Osteocyte (in vitro differentiated cells): ENCODE measurements around the gene SMOC2. TPM values are rescaled to one million over a fixed set of nuclear protein-coding genes. Genes with fewer than 3 reads are reported as not detected.

Source experiments
- DNase-seq: peaks from one replicate; pipeline ENCODE4 v3.0.0; 2021; ENCODE audit warnings: mixed read lengths; ENCODE audit not compliant: unreplicated experiment; ENCODE audit errors: extremely low spot score
- H3K27ac Mint-ChIP-seq: one replicate; pipeline ENCODE4 v1.8.0; 2021; ENCODE audit warnings: mild to moderate bottlenecking, mixed read lengths; ENCODE audit not compliant: unreplicated experiment
- H3K27me3 Mint-ChIP-seq: one replicate; pipeline ENCODE4 v1.8.0; 2021; ENCODE audit warnings: mixed read lengths; ENCODE audit not compliant: unreplicated experiment
- H3K36me3 Mint-ChIP-seq: one replicate; pipeline ENCODE4 v1.8.0; 2021; ENCODE audit warnings: mixed read lengths; ENCODE audit not compliant: unreplicated experiment
- H3K4me1 Mint-ChIP-seq: one replicate; pipeline ENCODE4 v1.8.0; 2021; ENCODE audit warnings: mixed read lengths; ENCODE audit not compliant: unreplicated experiment
- H3K4me3 Mint-ChIP-seq: one replicate; pipeline ENCODE4 v1.8.0; 2021; ENCODE audit warnings: mild to moderate bottlenecking, moderate library complexity, mixed read lengths; ENCODE audit not compliant: unreplicated experiment
- H3K9me3 Mint-ChIP-seq: one replicate; pipeline ENCODE4 v1.8.0; 2021; ENCODE audit warnings: mixed read lengths; ENCODE audit not compliant: unreplicated experiment
- total RNA-seq: library from RNA; stranded (reverse); gene quantifications from 2 replicates; pipeline ENCODE4 v1.2.1, GENCODE V29; 2021
- TF ChIP-seq, protein P1 (sequence below): fragments of 200-600 bp; sonication (generic); IDR thresholded peaks from 2 replicates; pipeline ENCODE4 v1.5.0; 2021; ENCODE audit warnings: antibody characterized with exemption, mild to moderate bottlenecking, moderate library complexity

SMOC2 gene
- total RNA-seq, 1 donor from 2014 or later, result 11.6 TPM

DNA sequence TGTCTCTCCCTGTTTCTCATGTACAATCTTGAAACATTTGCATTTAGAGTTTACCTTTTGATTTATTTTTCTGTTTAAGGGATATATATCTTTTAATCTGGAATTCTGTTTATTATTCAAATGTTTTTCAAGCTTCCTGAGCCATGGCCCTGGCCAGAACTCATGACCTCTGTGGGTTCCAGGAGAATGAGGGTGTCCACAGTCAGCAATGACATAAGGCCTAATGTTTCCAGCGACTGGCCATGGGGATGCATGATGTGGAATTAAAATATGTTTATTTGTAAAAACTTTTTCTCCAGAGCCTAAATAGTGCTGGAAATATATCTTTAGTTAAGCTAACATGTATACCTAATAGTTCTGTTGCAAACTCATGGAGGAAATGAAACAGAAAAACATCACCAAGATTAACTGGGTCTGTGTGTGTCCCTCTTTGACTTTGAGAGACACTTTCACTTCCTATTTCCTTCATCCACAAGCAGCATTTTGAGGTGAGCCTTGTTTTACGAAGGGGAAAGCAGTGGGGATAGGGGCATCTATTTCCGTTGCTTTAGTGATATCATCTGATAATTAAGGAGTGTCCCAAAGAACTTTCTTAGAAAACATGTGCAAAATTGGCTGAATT is 87.6 kb downstream of the SMOC2 start:
- Mint-ChIP-seq H3K4me1 (peaks cover 18% of the 10 kb centered on the region), H3K36me3 (no peaks in the 10 kb centered on the region), H3K27me3 (peaks cover 10% of the 10 kb centered on the region), H3K9me3 (no peaks in the 10 kb centered on the region), H3K4me3 (no peak overlapping the region), H3K27ac (no peak overlapping the region)
- TF ChIP-seq, protein P1, sequence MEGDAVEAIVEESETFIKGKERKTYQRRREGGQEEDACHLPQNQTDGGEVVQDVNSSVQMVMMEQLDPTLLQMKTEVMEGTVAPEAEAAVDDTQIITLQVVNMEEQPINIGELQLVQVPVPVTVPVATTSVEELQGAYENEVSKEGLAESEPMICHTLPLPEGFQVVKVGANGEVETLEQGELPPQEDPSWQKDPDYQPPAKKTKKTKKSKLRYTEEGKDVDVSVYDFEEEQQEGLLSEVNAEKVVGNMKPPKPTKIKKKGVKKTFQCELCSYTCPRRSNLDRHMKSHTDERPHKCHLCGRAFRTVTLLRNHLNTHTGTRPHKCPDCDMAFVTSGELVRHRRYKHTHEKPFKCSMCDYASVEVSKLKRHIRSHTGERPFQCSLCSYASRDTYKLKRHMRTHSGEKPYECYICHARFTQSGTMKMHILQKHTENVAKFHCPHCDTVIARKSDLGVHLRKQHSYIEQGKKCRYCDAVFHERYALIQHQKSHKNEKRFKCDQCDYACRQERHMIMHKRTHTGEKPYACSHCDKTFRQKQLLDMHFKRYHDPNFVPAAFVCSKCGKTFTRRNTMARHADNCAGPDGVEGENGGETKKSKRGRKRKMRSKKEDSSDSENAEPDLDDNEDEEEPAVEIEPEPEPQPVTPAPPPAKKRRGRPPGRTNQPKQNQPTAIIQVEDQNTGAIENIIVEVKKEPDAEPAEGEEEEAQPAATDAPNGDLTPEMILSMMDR, result no peak
- no peak for DNase-seq

DNA sequence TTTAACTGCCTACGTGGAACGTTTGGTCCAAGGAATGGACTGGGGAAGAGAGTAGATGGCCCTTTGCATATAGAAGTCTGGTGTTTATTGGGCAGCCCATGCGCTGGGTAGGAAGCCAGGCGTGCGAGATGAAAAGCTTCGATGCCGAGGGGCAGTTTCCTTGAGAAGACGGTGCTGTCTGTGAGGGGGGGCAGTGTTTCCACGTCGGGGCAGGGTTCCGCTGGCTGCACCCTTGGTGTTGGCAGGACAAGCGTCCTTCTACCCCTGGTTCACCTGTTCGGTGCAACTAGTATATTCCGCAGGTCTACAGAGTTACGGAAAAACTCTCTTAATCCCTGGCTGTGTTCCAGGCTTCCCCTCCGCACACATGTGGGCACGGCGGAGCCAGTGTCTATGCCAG is 88.2 kb downstream of the SMOC2 start:
- Mint-ChIP-seq H3K4me1 (peaks cover 18% of the 10 kb centered on the region), H3K27me3 (peaks cover 6% of the 10 kb centered on the region), H3K4me3 (no peak overlapping the region), H3K9me3 (no peaks in the 10 kb centered on the region), H3K36me3 (no peaks in the 10 kb centered on the region), H3K27ac (no peak overlapping the region)
- peak; percentile 51 for DNase-seq
- TF ChIP-seq, protein P1, result no peak

DNA sequence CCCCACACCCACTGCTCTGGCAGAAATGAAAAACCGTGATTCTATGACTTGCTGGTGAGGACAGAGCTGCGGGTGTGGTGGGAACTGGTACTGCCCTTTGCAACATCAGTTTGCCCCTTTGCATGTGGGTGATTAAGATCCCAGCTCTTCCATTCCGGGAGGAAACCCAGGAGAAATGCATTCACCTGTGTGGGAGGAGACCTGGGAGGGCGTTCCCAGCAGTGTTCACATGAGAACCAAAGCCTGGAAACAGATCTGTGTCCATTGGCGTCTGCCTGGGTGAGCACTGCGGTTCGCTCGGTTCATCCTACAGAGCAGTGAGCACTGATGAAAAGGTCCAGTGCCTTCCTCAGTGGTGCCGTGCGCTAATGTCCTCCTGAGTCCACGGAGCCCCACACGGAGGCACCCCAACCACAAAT is 89.7 kb downstream of the SMOC2 start:
- no peaks in the 10 kb centered on the region for H3K9me3 Mint-ChIP-seq

DNA sequence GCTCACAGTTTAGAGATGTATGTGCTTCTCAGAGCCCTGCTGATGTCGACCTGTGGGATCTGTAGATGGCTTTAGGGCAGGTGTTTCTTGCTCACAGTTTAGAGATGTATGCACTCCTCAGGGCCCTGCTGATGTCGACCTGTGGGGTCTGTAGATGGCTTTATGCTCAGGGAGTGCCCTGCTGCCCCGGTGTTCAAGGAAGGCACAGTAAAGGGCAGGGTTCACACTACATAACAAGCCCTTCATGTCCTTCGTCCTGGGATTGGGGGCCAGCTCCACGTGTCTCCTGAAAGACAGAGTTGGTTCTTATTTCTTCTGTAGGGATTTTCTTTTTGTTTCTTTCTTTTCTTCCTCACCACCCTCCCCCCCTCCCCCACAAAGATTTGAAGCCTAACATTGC is 91.1 kb downstream of the SMOC2 start:
- peak; percentile 32 for DNase-seq
- Mint-ChIP-seq H3K36me3 (no peaks in the 10 kb centered on the region), H3K4me3 (no peak overlapping the region), H3K27ac (no peak overlapping the region), H3K9me3 (no peaks in the 10 kb centered on the region), H3K4me1 (peaks cover 14% of the 10 kb centered on the region), H3K27me3 (peaks cover 7% of the 10 kb centered on the region)
- TF ChIP-seq, protein P1, result no peak

More for the DNA sequence above, 89.7 kb downstream of the SMOC2 start:
- peaks cover 6% of the 10 kb centered on the region for H3K27me3 Mint-ChIP-seq
- TF ChIP-seq, protein P1, result no peak
- no peak overlapping the region for H3K4me3 Mint-ChIP-seq
- H3K27ac Mint-ChIP-seq, result no peak overlapping the region
- peak; percentile 54 for DNase-seq
- H3K4me1 Mint-ChIP-seq, result peaks cover 18% of the 10 kb centered on the region
- no peaks in the 10 kb centered on the region for H3K36me3 Mint-ChIP-seq

DNA sequence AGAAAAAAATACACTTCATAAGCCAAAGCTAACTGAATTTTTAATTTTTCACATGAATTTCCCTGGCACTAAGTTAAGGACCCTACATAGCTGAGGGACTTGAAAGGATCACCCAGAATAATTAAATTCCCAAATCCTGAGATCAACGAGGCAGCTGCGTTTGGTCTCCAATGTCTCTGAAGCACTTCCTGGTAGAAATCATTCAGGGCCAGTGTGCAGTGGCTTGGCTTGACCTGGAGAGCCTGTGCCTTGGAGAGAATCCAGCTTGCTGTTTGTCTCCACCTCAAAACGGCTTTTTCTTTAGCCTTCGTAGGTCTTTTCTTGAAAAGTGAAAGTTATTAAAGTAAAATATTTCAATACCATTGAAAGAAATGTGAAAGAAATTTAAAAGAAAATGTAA is 92.4 kb downstream of the SMOC2 start:
- TF ChIP-seq, protein P1, result no peak
- peaks cover 7% of the 10 kb centered on the region for H3K27me3 Mint-ChIP-seq
- no peaks in the 10 kb centered on the region for H3K9me3 Mint-ChIP-seq
- H3K27ac Mint-ChIP-seq, result no peak overlapping the region
- H3K36me3 Mint-ChIP-seq, result no peaks in the 10 kb centered on the region
- peaks cover under 1% of the 10 kb centered on the region for H3K4me1 Mint-ChIP-seq
- no peak overlapping the region for H3K4me3 Mint-ChIP-seq
- no peak for DNase-seq
